GM21381 (cell line): ENCODE results near the gene SPC24.
"Not testable (repeated sequence)": the region's sequence is repeated elsewhere in the genome, so short reads cannot be mapped to it uniquely, and the experiment has no call there.

Experiments used
- ATAC-seq: cut with Tn5 transposase; IDR thresholded peaks from one replicate; pipeline ENCODE4 v1.9.1; 2021; ENCODE audit warnings: mild to moderate bottlenecking, moderate library complexity; ENCODE audit not compliant: unreplicated experiment

The SPC24 gene

DNA sequence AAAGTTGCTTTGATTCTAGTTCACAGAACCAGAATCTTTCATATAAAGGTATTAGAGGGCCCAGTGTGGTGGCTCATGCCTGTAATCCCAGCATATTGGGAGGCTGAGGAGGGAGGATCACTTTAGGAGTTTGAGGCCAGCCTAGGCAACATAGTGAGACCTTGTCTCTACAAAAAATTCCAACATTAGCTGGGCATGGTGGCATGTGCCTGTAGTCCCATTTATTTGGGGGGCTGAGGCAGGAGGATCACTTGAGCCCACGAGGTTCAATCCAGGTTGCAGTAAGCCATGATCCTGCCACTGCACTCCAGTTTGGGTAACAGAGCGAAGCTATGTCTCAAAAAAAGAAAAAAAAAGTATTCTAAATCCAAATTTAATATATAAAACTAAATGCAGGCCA, 57.3 kb downstream of the SPC24 start:
- ATAC-seq, result no peak

DNA sequence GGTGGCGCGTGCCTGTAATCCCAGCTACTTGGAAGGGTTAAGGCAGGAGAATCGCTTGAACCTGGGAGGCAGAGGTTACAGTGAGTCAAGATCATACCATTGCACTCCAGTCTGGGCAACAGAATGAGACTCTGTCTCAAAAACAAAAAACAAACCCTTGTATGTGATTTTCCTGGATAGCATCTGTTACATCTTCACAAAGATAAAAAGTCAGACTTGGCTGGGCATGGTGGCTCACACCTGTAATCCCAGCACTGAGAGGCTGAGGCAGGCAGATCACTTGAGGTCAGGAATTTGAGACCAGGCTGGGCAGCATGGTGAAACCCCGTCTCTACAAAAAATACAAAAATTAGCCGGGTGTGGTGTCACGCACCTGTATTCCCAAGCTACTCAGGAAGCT, 58.2 kb downstream of the SPC24 start:
- not testable (repeated sequence) for ATAC-seq

DNA sequence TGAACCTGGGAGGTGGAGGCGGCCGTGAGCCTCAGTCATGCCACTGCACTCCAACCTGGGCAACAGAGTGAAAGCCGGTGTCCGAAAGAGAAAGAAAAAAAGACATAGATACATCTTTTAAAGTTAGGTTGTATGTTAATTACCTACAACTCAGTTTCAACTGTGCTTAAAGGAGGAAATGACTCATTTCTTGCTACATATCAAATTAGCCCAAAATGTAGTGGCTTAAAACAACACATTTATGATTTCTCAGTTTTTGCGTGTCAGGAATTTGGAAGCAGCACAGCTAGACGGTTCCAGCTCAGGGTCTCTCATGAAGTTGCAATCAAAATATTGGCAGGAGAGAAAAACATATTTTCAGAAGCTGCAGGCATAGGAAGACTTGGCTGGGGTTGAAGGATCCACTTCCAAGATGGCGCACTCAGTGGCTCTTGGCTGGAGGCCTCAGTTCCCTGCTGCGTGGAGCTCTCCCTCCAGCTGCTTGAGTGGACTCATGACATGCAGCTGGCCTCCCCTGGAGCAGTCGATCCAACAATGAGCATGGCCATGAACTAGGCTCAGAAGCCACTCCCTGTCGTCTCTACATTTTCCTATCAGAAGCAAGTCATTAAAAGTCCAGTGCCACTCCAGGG, 59.3 kb downstream of the SPC24 start:
- peak; percentile 45 for ATAC-seq
